GM18508 (cell line): ENCODE data around the gene MYH6.

Experiments used
- ATAC-seq: cut with Tn5 transposase; IDR thresholded peaks from one replicate; pipeline ENCODE4 v1.9.1; 2021; ENCODE audit warnings: moderate number of reproducible peaks; ENCODE audit not compliant: insufficient read depth, unreplicated experiment

Gene MYH6

DNA sequence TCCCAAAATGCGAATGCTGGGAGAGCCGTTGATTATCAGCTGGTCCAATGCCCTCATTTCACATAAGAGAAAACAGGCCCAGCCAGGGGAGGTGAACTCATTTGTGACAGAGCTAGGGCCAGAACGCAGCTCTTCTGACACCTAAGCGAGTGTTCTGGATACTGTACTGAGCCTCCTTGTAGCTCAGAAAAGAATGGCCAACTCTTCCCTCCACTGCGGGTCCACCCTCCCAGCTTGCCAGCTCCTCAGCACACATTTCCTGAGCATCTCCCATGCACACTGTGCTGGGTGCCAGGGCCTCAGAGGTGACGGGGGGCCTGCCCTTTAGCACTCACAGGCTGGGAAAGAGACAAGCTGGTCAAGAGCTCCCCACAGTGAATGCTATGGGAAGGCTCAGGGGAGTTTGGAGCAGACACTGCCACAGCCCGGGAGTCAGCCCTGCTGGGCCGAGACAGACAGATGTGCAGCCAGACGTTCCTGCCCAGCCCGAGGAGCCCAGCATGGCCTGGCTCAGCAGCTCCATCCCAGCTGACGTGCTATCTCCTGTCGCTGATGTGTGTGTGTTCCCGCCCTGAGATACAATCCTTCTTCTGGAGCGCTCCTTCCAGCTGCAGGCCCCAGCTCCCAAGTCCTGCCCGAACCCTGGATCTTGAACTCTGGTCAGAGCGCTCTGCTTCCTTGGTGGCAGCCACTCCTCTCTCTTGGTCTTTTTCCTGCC is 27.7 kb downstream of the MYH6 start:
- no peak for ATAC-seq

DNA sequence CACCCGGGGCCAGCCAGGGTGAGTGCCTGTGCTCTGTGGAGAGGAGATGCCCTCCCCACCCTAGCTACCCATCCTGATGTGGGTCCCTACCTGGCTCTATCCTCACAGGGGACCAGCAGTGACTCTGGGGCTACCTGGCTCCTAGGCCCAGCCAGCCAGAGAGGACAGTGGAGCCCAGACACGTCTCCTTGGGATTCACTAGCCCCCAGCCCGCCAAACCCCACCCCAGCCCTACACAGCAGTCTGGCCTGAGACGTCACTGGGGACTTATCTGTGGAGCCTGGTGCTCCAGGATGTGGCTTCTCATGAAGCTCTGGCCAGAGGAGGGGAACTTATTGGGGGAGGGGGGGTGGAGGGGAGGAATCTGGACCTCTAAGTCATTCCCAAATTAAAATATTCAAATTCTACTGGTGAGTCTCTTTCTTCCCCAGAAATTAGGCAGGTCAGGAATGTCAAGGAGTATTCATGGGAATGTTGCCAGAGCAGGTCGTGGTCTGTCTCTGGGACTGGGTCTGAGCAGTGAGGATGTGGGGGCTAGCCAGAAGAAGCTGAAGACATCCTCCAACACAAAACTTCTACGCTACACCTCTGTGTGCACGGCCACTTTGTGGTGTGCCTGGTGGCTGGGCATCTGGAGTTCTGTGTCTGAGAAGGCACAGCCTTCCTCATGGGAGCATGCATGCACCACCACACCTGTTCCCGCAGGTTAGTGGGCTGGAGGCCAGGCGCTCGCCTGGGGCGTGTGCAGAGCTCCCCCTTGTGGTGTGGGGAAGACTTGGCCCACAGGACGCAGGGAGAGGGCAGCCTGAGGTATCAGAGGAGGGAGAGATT is 28.5 kb downstream of the MYH6 start:
- no peak for ATAC-seq

- ATAC-seq: no peak
These were observed 29.4 kb downstream of the MYH6 start for GRCh38 chr14:23378612-23379220.

- ATAC-seq: no peak
These were observed 30.2 kb downstream of the MYH6 start for GRCh38 chr14:23377573-23378563.

DNA sequence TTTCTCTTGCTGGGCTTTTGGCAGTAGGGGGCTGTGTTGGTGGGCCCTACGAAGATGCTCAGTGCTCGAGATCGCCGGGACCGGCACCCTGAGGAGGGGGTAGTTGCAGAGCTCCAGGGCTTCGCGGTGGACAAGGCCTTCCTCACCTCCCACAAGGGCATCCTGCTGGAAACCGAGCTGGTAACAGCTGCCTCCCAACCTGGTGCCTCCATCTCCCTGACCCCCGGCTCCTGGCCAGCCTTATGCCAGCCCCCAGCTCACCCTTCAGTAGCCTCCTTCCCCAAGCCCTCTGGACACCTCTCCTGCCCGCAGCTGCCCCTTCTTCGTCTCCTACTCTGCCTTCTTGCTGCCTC is 30.9 kb downstream of the MYH6 start:
- ATAC-seq: no peak

DNA sequence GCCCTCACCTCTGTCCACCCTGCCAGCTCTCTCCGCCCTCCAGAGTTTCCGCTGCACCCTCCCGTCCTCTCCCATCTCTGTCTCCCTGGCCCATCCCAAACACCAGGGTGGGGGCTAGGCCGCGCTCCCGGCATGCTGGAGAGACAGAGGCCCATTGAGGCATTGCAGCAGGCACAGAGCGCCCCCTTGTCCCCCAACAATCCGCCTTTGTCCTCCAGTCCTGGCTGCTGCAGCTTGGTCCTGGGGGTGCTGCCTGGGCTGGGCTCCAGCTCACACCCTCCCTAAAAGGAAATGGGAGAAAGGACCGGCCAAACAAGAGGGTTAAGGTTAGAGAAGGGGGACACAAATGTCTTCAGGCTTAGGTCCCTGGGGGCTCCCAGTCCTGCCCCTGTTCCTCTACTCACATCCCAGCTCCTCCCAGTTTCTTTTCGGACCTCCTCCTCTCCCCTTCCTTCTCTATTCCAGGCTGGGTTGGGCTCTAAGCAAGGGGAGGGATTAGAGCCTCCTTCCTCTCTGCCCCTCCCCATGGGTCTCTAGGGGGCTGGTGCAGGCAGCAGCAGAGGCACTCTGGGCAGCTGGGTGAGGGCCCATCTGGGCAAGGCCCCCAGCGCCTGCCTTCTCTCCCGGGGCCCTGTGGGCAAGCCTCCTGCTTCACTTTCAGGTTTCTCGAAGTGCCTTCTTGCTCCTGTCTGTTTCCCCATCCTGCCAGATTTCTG is 31.4 kb downstream of the MYH6 start, which contains the start of gene CMTM5:
Gene CMTM5 (plus strand): TSS at position 565 of the 716 bp plus-strand sequence. CDS start 206 bp downstream, outside the sequence.
- no peak for ATAC-seq

DNA sequence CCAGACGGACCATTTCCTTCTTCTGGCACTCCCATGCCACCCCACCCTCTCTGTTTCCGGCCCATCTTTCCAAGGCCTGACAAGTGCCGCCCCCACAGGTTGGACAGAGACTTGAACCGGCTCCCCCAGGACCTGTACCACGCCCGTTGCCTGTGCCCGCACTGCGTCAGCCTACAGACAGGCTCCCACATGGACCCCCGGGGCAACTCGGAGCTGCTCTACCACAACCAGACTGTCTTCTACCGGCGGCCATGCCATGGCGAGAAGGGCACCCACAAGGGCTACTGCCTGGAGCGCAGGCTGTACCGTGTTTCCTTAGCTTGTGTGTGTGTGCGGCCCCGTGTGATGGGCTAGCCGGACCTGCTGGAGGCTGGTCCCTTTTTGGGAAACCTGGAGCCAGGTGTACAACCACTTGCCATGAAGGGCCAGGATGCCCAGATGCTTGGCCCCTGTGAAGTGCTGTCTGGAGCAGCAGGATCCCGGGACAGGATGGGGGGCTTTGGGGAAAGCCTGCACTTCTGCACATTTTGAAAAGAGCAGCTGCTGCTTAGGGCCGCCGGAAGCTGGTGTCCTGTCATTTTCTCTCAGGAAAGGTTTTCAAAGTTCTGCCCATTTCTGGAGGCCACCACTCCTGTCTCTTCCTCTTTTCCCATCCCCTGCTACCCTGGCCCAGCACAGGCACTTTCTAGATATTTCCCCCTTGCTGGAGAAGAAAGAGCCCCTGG is 32.4 kb downstream of the MYH6 start:
- no peak for ATAC-seq

DNA sequence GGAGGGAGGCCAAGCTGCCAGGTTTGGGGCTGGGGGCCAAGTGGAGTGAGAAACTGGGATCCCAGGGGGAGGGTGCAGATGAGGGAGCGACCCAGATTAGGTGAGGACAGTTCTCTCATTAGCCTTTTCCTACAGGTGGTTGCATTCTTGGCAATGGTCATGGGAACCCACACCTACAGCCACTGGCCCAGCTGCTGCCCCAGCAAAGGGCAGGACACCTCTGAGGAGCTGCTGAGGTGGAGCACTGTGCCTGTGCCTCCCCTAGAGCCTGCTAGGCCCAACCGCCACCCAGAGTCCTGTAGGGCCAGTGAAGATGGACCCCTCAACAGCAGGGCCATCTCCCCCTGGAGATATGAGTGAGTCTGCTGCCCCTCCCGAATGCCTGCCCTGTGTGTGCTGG is 35.0 kb downstream of the MYH6 start:
- no peak for ATAC-seq

- no peak for ATAC-seq
These were observed 35.6 kb downstream of the MYH6 start, which contains the start of gene IL25 for GRCh38 chr14:23372509-23372908. Gene IL25, plus strand, starts transcription at chr14:23372809.

GRCh38 chr14:23371865-23372264 is 36.2 kb downstream of the MYH6 start:
- ATAC-seq: no peak

GRCh38 chr14:23370221-23370620 is 37.9 kb downstream of the MYH6 start:
- no peak for ATAC-seq

- ATAC-seq: no peak
These were observed 41.6 kb downstream of the MYH6 start for GRCh38 chr14:23366426-23366921.

DNA sequence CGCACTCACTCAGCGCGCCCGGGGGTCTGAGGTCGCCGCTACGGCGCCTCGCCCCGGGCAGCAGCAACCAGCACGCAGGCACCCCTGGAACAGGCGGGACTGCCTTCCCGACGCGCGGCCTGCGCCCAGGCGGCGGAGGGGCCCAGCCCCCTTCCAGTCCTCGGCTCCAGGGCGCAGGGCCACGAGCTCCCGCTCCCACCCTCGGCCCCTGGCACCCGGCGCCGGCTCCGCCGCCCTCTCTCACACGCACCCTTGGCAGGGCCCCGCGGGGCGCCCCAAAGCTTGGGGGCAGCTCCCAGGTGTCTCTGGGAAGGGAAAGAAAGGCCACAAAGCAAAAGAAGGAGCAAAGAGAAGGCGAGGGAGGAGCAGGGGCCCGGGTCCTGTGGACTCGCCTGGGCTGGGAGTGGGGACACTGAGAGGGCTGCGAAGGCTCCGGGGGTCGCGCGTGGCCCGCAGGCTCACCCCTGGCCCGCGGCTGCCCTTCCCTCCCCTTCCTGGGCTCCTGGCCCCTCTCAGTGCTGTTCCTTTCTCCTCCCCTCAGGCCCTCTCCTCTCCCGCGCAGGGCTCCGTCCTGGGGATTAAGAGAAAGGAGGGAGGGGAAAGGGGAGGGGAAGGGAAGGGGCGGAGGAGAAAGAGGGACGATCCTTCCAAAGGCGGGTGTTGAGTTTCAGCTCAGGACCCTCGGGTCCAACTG is 42.2 kb downstream of the MYH6 start:
- no peak for ATAC-seq

DNA sequence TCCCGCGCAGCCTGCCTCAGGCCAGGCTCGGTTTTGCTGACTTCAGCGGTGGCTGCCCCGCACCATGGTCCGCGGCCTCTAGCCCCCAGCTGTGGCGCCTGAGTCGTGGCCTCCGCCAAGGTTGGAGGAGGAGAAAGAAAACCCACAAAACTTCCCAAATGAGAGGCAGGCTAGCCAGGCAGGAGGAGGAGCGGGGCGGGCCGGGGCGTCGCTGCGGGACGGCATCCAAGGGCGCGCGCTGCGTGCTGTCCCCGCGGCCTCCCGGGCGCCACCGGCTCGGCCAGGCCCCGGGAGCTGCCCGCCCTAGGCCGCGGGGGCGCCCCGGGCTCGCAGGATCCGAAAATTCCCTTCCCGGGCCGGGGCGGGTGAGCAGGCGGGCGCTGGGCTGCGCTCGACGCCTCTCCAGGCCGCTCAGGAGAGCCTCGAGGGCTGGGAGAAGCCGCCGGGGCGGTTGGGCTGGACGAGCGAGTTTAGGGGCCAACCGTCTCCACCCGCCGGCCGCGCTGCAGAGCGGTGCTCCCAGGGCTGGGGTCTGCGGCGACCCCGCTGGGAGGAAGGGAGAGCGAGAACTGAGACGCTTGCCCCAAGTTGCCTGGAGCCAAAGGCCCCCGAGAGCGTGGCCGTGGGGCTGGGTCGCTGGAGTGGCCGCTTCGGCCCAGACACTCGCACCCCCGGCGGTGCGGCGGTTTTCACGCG is 42.9 kb downstream of the MYH6 start, which contains the start of gene EFS:
Gene EFS (minus strand): TSS at position 137 of the 696 bp plus-strand sequence. CDS start 147 bp downstream, outside the sequence.
- no peak for ATAC-seq

DNA sequence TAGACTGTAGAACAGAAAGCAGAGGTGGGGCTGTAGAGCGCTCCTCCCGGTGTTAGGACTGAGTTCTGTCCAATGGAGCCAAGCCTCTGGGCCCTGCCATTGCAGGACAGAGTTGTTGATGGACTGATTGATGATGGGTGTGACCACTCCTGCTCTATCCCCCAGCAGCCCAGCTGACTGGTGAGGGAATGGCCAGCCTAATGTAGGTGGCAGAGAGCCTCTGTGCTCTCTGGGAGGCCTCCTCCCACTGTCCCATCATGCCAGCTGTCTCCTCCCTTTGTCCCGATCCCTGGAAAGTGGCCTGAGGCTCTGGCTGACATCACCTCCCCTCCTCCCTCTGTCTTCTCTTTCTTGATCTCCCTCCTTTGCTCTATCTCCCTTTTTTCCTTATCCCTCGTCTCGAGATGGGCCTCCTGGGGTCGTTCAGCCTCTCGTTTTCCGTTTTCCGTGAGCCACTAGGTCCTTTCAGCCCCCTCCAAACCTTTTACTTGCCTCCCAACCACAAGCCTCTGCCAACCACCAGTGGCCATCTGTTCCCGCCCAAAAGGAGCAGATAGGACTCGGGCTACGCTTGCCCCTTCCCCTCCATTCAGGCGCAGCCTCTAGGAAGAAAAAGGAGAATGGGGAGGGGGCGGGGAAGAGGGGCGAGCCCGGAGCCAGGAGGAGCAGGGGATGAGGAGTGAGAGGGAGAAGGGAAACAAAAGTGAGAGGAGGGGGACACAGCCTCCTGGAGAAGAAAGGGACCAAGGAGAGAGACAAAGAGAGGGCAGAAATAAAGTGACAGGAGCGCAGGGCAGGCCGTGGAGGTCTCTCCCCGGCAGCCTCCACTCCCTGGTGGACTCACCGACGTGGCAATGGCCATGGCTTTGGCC is 43.7 kb downstream of the MYH6 start:
- ATAC-seq: no peak

DNA sequence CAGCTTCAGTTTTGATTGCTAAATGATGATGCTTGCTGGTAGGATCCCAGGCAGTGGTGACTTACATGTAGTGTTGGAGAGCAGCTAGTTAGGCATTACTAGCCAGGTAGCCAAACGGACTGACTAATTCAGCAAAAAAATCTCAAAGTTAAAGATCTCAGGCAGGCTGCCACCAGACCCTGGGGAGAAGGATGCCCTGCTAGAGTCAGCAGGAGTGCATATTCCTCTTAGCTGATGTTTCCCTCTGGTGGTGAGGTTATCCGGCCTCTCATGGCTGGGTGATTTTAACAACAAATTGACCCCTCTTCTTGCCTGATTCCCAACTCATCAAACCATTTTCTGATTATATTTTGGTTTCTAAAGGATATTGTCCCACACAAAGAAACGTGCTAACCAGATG is 45.9 kb downstream of the MYH6 start:
- ATAC-seq: no peak
